Activated CD4-positive, alpha-beta T cell treated with anti-CD3 and anti-CD28 coated beads for 36 hours (primary cell): ENCODE measurements around the gene RAD21L1. TPM values are rescaled to one million over a fixed set of nuclear protein-coding genes. Genes with fewer than 3 reads are reported as not detected.

Source experiments
- ATAC-seq: fragments of 200-7000 bp; cut with Tn5 transposase; one replicate; pipeline ENCODE4 v1.10.0; 2021; ENCODE audit warnings: mild to moderate bottlenecking, moderate library complexity
- CTCF ChIA-PET: fragments of 350-600 bp; sonication (Branson Sonifier 250); formaldehyde crosslinking; loops from one replicate; lab custom pipeline; 2021; ENCODE audit warnings: antibody characterized with exemption; lab: Charles Lee
- POLR2A ChIA-PET: fragments of 350-600 bp; sonication (Branson Sonifier 250); formaldehyde crosslinking; loops from one replicate; lab custom pipeline; 2021; ENCODE audit warnings: antibody characterized with exemption, inconsistent platforms; lab: Charles Lee
- DNase-seq: peaks from one replicate; pipeline ENCODE4 v3.0.0-alpha.2; 2020
- H3K27ac Mint-ChIP-seq: one replicate; pipeline ENCODE4 v1.8.0; 2021; ENCODE audit warnings: mixed read lengths
- H3K27me3 Mint-ChIP-seq: one replicate; pipeline ENCODE4 v1.8.0; 2021; ENCODE audit warnings: mixed read lengths
- H3K36me3 Mint-ChIP-seq: one replicate; pipeline ENCODE4 v1.8.0; 2021; ENCODE audit warnings: low read depth, mixed read lengths
- H3K4me1 Mint-ChIP-seq: one replicate; pipeline ENCODE4 v1.8.0; 2021; ENCODE audit warnings: mixed read lengths
- H3K4me3 Mint-ChIP-seq: one replicate; pipeline ENCODE4 v1.8.0; 2021; ENCODE audit warnings: mild to moderate bottlenecking, moderate library complexity, mixed read lengths
- H3K9me3 Mint-ChIP-seq: one replicate; pipeline ENCODE4 v1.8.0; 2021; ENCODE audit warnings: low read depth, mixed read lengths
- intact Hi-C, 2 experiments: fragments of 100-400 bp; cut with DNase I in 1 of 2; cut with micrococcal nuclease in 1 of 2; formaldehyde crosslinking; loops; one replicate each; pipeline versions ENCODE4 v1.14.2 to v1.15.1; 2022 to 2024; cut with DNase I, micrococcal nuclease
- total RNA-seq, 2 experiments: library from RNA; stranded (reverse); gene quantifications; one replicate each; pipeline ENCODE4 v1.2.3, GENCODE V29; 2021

RAD21L1 gene
- total RNA-seq, 2 experiments from 2014 or later = 0.32 TPM; not detected in 1

DNA sequence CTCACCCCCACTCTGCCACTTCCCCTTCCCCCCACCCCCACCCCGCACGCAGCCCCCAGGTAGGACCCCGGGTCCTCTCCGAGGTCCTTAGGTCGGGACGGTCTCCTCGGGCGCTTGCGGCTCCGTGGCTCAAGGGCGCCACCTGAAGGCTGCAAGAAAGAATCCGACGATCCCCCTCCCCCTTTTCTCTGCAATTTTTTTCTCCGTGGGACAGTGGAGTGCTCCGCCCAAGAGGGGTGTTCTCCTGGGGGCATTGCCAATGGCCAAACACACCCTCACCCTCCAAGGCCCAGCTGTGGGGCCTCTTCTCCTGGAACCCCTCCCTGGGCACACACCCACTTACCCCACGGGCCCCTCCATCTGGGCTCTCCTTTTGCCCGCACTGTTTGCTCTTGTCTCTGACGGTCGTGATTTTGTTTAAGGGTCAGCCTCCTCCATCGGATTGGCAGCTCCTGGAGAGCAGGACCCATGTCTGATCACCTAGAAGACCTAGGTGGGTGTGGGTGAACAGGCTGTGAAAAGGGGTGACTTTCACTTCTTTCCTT, 40.0 kb upstream of the RAD21L1 start:
- no peak overlapping the region for H3K27ac Mint-ChIP-seq
- intact Hi-C loops = loop anchor here (1.0 to 10.0 kb wide), 5 partner anchors 27 to 370 kb away; partner anchors contain the start of gene PSMF1 (in 1 of the 2)
- H3K4me1 Mint-ChIP-seq = peaks cover 6% of the 10 kb centered on the region
- peak; percentile 82 for ATAC-seq
- POLR2A ChIA-PET = no interaction called here
- no peaks in the 10 kb centered on the region for H3K9me3 Mint-ChIP-seq
- H3K4me3 Mint-ChIP-seq = peak overlapping the region; percentile 32
- CTCF ChIA-PET = interaction anchor here (0.7 kb wide), 1 partner anchor 251 kb away, joined by 3 read pairs; no protein-coding TSS in a partner anchor
- DNase-seq = peak; percentile 79
- H3K36me3 Mint-ChIP-seq = no peaks in the 10 kb centered on the region
- peaks cover 24% of the 10 kb centered on the region for H3K27me3 Mint-ChIP-seq

- Mint-ChIP-seq H3K4me3 (peak overlapping the region; percentile 32), H3K27ac (no peak overlapping the region), H3K27me3 (peaks cover 24% of the 10 kb centered on the region), H3K9me3 (no peaks in the 10 kb centered on the region), H3K4me1 (peaks cover 6% of the 10 kb centered on the region), H3K36me3 (no peaks in the 10 kb centered on the region)
- intact Hi-C loops = loop anchor here (5.0 to 10.0 kb wide), 2 partner anchors 212 to 214 kb away; no protein-coding TSS in a partner anchor
- no peak for DNase-seq
- CTCF ChIA-PET = interaction anchor here (0.7 to 0.9 kb wide), 3 partner anchors 15 to 250 kb away, joined by 3 to 4 read pairs (median 3); no protein-coding TSS in a partner anchor
- ATAC-seq = no peak
- POLR2A ChIA-PET = no interaction called here
Measured at GRCh38 chr20:1186367-1186991, 39.4 kb upstream of the RAD21L1 start.

- peaks cover 24% of the 10 kb centered on the region for H3K27me3 Mint-ChIP-seq
- DNase-seq = no peak
- intact Hi-C loops = loop anchor here (5.0 to 10.0 kb wide), 2 partner anchors 213 to 215 kb away; no protein-coding TSS in a partner anchor
Measured at GRCh38 chr20:1187605-1188171, 38.2 kb upstream of the RAD21L1 start.

DNA sequence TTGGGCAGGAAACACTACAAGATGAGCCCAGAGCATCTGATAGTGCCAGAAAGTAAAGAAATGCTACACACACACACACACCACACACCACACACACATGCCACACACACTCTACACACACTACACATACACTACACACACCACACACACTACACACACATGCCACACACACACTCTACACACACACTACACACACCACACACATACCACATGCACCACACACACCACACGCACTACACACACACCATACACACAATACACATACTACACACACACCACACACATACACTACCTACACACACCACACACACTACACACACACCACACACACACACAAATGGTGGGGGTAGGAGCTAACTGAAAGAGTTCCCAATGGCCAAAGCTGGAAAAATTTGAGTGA, 37.5 kb upstream of the RAD21L1 start:
- Mint-ChIP-seq H3K9me3 (no peaks in the 10 kb centered on the region), H3K4me1 (peaks cover 6% of the 10 kb centered on the region), H3K4me3 (no peak overlapping the region), H3K27ac (no peak overlapping the region), H3K36me3 (no peaks in the 10 kb centered on the region), H3K27me3 (peaks cover 22% of the 10 kb centered on the region)
- ATAC-seq = no peak
- ChIA-PET CTCF (interaction anchor here (1.1 to 1.3 kb wide), 2 partner anchors 8 to 11 kb away, joined by 4 to 6 read pairs; no protein-coding TSS in a partner anchor), POLR2A (no interaction called here)
- no peak for DNase-seq
- intact Hi-C loops = loop anchor here (5.0 to 10.0 kb wide), 2 partner anchors 214 to 216 kb away; no protein-coding TSS in a partner anchor

More at GRCh38 chr20:1187605-1188171, 38.2 kb upstream of the RAD21L1 start:
- CTCF ChIA-PET = interaction anchor here (0.9 to 1.3 kb wide), 3 partner anchors 8 to 13 kb away, joined by 3 to 6 read pairs (median 4); no protein-coding TSS in a partner anchor
- Mint-ChIP-seq H3K4me1 (peaks cover 6% of the 10 kb centered on the region), H3K27ac (no peak overlapping the region), H3K36me3 (no peaks in the 10 kb centered on the region), H3K4me3 (no peak overlapping the region), H3K9me3 (no peaks in the 10 kb centered on the region)
- POLR2A ChIA-PET = no interaction called here
- no peak for ATAC-seq

- H3K4me1 Mint-ChIP-seq = no peaks in the 10 kb centered on the region
- no peaks in the 10 kb centered on the region for H3K9me3 Mint-ChIP-seq
- H3K36me3 Mint-ChIP-seq = no peaks in the 10 kb centered on the region
- DNase-seq (no peak), ATAC-seq (no peak)
- POLR2A ChIA-PET = no interaction called here
- H3K27me3 Mint-ChIP-seq = peaks cover 10% of the 10 kb centered on the region
- H3K27ac Mint-ChIP-seq = no peak overlapping the region
- CTCF ChIA-PET = interaction anchor here (0.6 to 1.9 kb wide), 2 partner anchors 23 to 461 kb away, joined by 3 to 7 read pairs; no protein-coding TSS in a partner anchor
- intact Hi-C loops = loop anchor here (1.0 to 10.0 kb wide), 3 partner anchors 20 to 218 kb away; no protein-coding TSS in a partner anchor
- no peak overlapping the region for H3K4me3 Mint-ChIP-seq
Measured at GRCh38 chr20:1189827-1190226, 36.0 kb upstream of the RAD21L1 start.

DNA sequence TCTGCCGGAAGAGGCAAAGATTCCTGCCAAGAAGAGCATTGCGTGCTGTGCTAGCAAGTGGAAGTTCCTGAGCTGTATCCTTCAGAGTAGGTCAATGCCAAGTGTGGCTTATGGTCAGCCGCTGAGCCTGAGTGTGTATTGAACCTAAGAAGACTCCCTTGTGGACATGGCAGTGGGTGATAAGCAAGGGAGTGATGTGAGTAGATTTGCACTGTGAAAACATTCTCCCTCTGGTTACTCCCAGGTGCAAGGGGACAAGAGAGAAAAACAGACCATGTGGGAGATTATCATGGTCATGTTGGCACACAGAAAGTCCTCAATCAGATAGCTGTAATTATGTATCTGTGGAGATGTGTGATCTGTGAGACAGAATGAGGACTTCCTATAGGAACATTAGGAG, 35.0 kb upstream of the RAD21L1 start:
- Mint-ChIP-seq H3K4me1 (no peaks in the 10 kb centered on the region), H3K36me3 (no peaks in the 10 kb centered on the region), H3K27ac (no peak overlapping the region), H3K4me3 (no peak overlapping the region), H3K9me3 (no peaks in the 10 kb centered on the region), H3K27me3 (peaks cover 9% of the 10 kb centered on the region)
- intact Hi-C loops = no loop called here
- ATAC-seq (no peak), DNase-seq (no peak)
- POLR2A ChIA-PET = no interaction called here
- CTCF ChIA-PET = interaction anchor here (1.2 to 1.9 kb wide), 2 partner anchors 22 to 234 kb away, joined by 3 to 7 read pairs; no protein-coding TSS in a partner anchor

DNA sequence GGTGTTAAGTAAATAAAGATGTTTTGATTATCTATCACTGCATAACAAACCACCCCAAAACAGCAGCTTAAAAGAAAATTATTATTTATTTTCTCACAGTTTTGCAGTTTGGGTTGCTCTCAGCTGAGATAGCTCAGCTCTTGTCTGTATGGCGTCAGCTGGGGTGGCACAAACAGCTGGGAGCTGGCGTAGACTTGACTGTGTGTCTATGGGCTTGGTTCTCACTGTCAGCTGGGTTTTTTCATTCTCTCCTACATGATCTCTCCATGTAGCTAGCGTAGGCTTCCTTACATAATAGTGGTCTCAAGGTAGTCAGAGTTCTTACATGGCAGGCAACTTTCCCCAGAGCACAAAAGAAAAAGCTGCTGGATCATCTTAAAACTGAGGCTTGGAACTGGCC, 34.5 kb upstream of the RAD21L1 start:
- Mint-ChIP-seq H3K4me1 (no peaks in the 10 kb centered on the region), H3K27me3 (peaks cover 4% of the 10 kb centered on the region), H3K27ac (no peak overlapping the region), H3K9me3 (no peaks in the 10 kb centered on the region), H3K4me3 (no peak overlapping the region), H3K36me3 (no peaks in the 10 kb centered on the region)
- POLR2A ChIA-PET = no interaction called here
- intact Hi-C loops = no loop called here
- DNase-seq = no peak
- no peak for ATAC-seq
- CTCF ChIA-PET = interaction anchor here (1.2 to 1.9 kb wide), 2 partner anchors 21 to 234 kb away, joined by 3 to 7 read pairs; no protein-coding TSS in a partner anchor

DNA sequence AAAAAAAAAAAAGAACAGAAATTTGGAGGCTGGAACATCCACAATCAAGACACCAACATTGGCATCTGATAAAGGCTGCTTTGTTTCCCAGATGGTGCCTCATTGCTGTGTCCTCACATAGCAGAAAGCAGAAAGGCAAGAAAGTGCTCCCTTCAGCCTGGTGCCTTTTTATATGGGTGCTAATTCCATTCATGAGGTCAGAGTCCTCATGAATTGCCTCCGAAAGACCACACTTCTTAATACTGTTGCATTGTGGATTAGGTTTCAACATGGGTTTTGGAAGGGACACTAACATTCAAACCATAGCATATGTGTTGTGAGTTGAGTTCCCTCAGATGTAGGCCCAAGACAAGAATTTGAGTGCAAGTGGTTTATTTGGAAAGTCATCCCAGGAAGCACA, 30.6 kb upstream of the RAD21L1 start:
- no peak for DNase-seq
- H3K27me3 Mint-ChIP-seq = peaks cover 3% of the 10 kb centered on the region
- no peak overlapping the region for H3K27ac Mint-ChIP-seq
- intact Hi-C loops = no loop called here
- H3K4me3 Mint-ChIP-seq = no peak overlapping the region
- H3K36me3 Mint-ChIP-seq = no peaks in the 10 kb centered on the region
- no peak for ATAC-seq
- H3K4me1 Mint-ChIP-seq = peaks cover 3% of the 10 kb centered on the region
- CTCF ChIA-PET = no interaction called here
- POLR2A ChIA-PET = no interaction called here
- H3K9me3 Mint-ChIP-seq = no peaks in the 10 kb centered on the region

- no peaks in the 10 kb centered on the region for H3K9me3 Mint-ChIP-seq
- H3K27ac Mint-ChIP-seq = no peak overlapping the region
- ChIA-PET CTCF (interaction anchor here (0.6 to 1.3 kb wide), 3 partner anchors 9 to 147 kb away, joined by 3 to 6 read pairs (median 4); no protein-coding TSS in a partner anchor), POLR2A (no interaction called here)
- no peaks in the 10 kb centered on the region for H3K27me3 Mint-ChIP-seq
- H3K4me3 Mint-ChIP-seq = no peak overlapping the region
- ATAC-seq (no peak), DNase-seq (no peak)
- intact Hi-C loops = no loop called here
- H3K36me3 Mint-ChIP-seq = no peaks in the 10 kb centered on the region
- peaks cover 3% of the 10 kb centered on the region for H3K4me1 Mint-ChIP-seq
Measured at GRCh38 chr20:1196634-1197033, 29.2 kb upstream of the RAD21L1 start.

GRCh38 chr20:1197801-1198200, 28.0 kb upstream of the RAD21L1 start:
- DNase-seq (no peak), ATAC-seq (no peak)
- H3K27ac Mint-ChIP-seq = no peak overlapping the region
- peaks cover 3% of the 10 kb centered on the region for H3K4me1 Mint-ChIP-seq
- ChIA-PET CTCF (no interaction called here), POLR2A (no interaction called here)
- intact Hi-C loops = no loop called here
- no peaks in the 10 kb centered on the region for H3K9me3 Mint-ChIP-seq
- no peak overlapping the region for H3K4me3 Mint-ChIP-seq
- H3K36me3 Mint-ChIP-seq = no peaks in the 10 kb centered on the region
- H3K27me3 Mint-ChIP-seq = no peaks in the 10 kb centered on the region

GRCh38 chr20:1198751-1199150, 27.1 kb upstream of the RAD21L1 start:
- DNase-seq (no peak), ATAC-seq (no peak)
- Mint-ChIP-seq H3K4me1 (peaks cover 3% of the 10 kb centered on the region), H3K27ac (no peak overlapping the region), H3K36me3 (no peaks in the 10 kb centered on the region), H3K9me3 (no peaks in the 10 kb centered on the region), H3K4me3 (no peak overlapping the region), H3K27me3 (no peaks in the 10 kb centered on the region)
- POLR2A ChIA-PET = no interaction called here
- CTCF ChIA-PET = interaction anchor here (1.2 to 1.4 kb wide), 2 partner anchors 11 to 15 kb away, joined by 3 to 4 read pairs; no protein-coding TSS in a partner anchor
- intact Hi-C loops = no loop called here
